OCI-LY1 (cell line): ENCODE data around the gene SLC35A5.

Source experiments
- CTCF ChIP-seq: fragments of 200-600 bp; sonication (generic), shearing (Covaris generic); IDR thresholded peaks from 2 replicates; pipeline ENCODE4 v1.5.1; 2017; ENCODE audit warnings: mild to moderate bottlenecking, antibody characterized with exemption, low read length, moderate library complexity, mixed read lengths
- EZH2 ChIP-seq: fragments of 200-600 bp; sonication (generic), shearing (Covaris generic); IDR thresholded peaks from 2 replicates; pipeline ENCODE4 v1.8.0; 2017; ENCODE audit warnings: borderline replicate concordance, mixed run types, mild to moderate bottlenecking, antibody characterized with exemption, low read length, moderate library complexity, mixed read lengths

GRCh38 chr3:112582244-112582874 lies 20.5 kb downstream of the SLC35A5 start:
- TF ChIP-seq CTCF: peak; percentile 66
- TF ChIP-seq EZH2: no peak
